Panc1 (cell line): ENCODE data around the gene FBXL15. TPM values are rescaled to one million over a fixed set of nuclear protein-coding genes. Genes with fewer than 3 reads are reported as not detected.

Source experiments
- ATAC-seq: fragments of 200-7000 bp; cut with Tn5 transposase; 2 replicates; pipeline ENCODE4 v1.9.1; 2020; ENCODE audit warnings: mild to moderate bottlenecking, moderate library complexity
- BruUV-seq: library from RNA; stranded (reverse); fragments of 400-500 nt; replicated peaks from 2 replicates; lab custom pipeline; 2021; lab: Mats Ljungman, UMichigan
- CTCF ChIA-PET: fragments of 300-600 bp; sonication (Branson Sonifier 250); formaldehyde crosslinking; loops from one replicate; lab custom pipeline; 2022; ENCODE audit warnings: antibody characterized with exemption; lab: Charles Lee
- POLR2A ChIA-PET: fragments of 300-600 bp; sonication (Branson Sonifier 250); formaldehyde crosslinking; loops from one replicate; lab custom pipeline; 2022; ENCODE audit warnings: antibody characterized with exemption; lab: Charles Lee
- DNase-seq: peaks from one replicate; pipeline ENCODE4 v3.0.0-alpha.2; 2010; ENCODE audit warnings: low read depth, low spot score
- H3K27ac ChIP-seq: 2 replicates; pipeline ENCODE4 v1.5.1; 2011; ENCODE audit warnings: mild to moderate bottlenecking, low read length, inconsistent platforms
- H3K27me3 ChIP-seq: fragments of 200-500 bp; sonication (Bioruptor generic); 2 replicates; pipeline ENCODE4 v1.6.0; 2014; ENCODE audit warnings: low read length, inconsistent platforms; ENCODE audit not compliant: control insufficient read depth, insufficient read depth
- H3K36me3 ChIP-seq: fragments of 200-500 bp; sonication (Bioruptor generic); 2 replicates; pipeline ENCODE4 v1.5.1; 2014; ENCODE audit warnings: inconsistent platforms, mild to moderate bottlenecking, low read length, moderate library complexity; ENCODE audit not compliant: control insufficient read depth, insufficient read depth
- H3K4me1 ChIP-seq: 2 replicates; pipeline ENCODE4 v1.5.1; 2011; ENCODE audit warnings: inconsistent platforms, mild to moderate bottlenecking, low read length, moderate library complexity; ENCODE audit not compliant: control insufficient read depth, insufficient read depth
- H3K4me3 ChIP-seq, 2 experiments: 2 replicates each; pipeline ENCODE4 v1.5.1; 2011 to 2012; ENCODE audit warnings: low read depth in 2 of 2, low read length in 2 of 2, mild to moderate bottlenecking in 2 of 2, inconsistent platforms in 1 of 2, moderate library complexity in 1 of 2
- H3K9me3 ChIP-seq: fragments of 200-500 bp; sonication (Bioruptor generic); 2 replicates; pipeline ENCODE4 v1.5.1; 2014; ENCODE audit warnings: low read depth, mild to moderate bottlenecking, inconsistent platforms, low read length, moderate library complexity; ENCODE audit not compliant: control insufficient read depth, insufficient read depth
- CTCF ChIP-seq: fragments of 450-650 bp; IDR thresholded peaks from 2 replicates; pipeline ENCODE4 v1.5.1; 2017; ENCODE audit warnings: mild to moderate bottlenecking
- POLR2AphosphoS5 ChIP-seq: IDR thresholded peaks from 2 replicates; pipeline ENCODE4 v1.6.1; 2012; ENCODE audit warnings: mild to moderate bottlenecking, low read depth, low read length, moderate library complexity
- REST ChIP-seq, 2 experiments: IDR thresholded peaks; 2 replicates each; pipeline ENCODE4 v1.6.1; 2011 to 2012; ENCODE audit warnings: low read depth in 2 of 2, control low read depth in 1 of 2, low read length in 1 of 2, mild to moderate bottlenecking in 1 of 2, moderate library complexity in 1 of 2; ENCODE audit not compliant: insufficient read depth in 1 of 2
- SIN3A ChIP-seq: IDR thresholded peaks from 2 replicates; pipeline ENCODE4 v1.6.1; 2012; ENCODE audit warnings: low read depth, mild to moderate bottlenecking, low read length, moderate library complexity, borderline replicate concordance; ENCODE audit not compliant: insufficient read depth
- TCF7L2 ChIP-seq: IDR thresholded peaks from 2 replicates; pipeline ENCODE4 v1.6.1; 2011; ENCODE audit warnings: mild to moderate bottlenecking, low read depth, low read length, inconsistent platforms
- in situ Hi-C: cut with HindIII; loops from 2 replicates; pipeline ENCODE4 v1.10.0; 2016; ENCODE audit warnings: low sequenced_read_pairs, low pct_unique_long_range_greater_than_20kb
- intact Hi-C: fragments of 100-400 bp; cut with micrococcal nuclease; formaldehyde crosslinking; loops from one replicate; pipeline ENCODE4 v1.10.0; 2022; ENCODE audit not compliant: unreplicated experiment
- total RNA-seq: library from RNA; stranded (reverse); gene quantifications from one replicate; pipeline ENCODE4 v1.2.1, GENCODE V29; 2021; ENCODE audit not compliant: unreplicated experiment

The FBXL15 gene
- total RNA-seq, 1 experiment from 2014 or later = 7.9 TPM

DNA sequence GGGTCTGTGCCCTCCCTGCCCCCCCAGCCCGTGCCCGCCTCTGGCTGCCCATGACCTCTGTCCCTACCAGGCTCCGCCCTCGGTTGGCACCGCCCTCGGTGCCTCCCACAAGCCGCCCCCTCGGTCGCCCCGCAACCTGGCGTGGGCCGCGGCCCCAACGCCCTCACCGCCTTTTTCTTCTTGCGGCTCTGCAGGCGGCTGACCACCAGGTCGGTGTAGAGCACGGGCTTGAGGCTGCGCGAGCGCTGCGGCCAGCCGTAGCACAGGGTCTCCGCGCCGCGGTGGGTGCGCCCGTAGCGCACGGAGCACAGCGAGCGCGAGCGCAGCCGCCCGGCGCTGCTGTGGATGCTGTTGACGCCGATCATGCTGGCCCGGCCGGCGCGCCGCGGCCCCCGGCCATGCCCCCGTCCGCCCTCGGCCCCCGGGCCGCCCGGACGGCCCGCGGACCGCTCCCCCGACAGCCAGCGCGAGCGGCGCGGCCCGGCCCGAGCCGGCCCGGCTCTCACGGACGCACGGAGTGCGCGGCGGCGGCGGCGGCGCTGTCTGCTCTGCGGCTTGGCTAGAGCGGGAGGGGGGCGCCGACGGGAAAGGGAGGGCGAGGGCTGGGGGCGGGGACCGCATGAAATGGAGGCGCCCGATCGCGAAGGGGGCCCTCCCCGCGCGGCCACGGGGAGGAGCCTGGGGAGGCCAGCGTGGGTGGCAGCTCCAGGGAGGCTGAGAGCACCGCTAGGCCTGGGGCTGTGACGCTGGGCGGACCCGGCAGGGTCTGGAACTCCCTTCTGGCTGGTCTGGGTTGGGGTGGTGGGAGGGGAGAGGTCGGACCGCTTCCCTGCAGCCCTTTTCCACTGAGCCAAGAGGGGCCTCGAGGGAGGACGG lies 11.7 kb upstream of the FBXL15 start:
- Histone ChIP-seq H3K27me3 (0 out of 2 replicates have a peak, but pooled peaks cover 2% of the 10 kb centered on the region), H3K27ac (no peak overlapping the region), H3K4me3 (peak overlapping the region; percentile 53 to 56), H3K36me3 (no peaks in the 10 kb centered on the region; the same call in 1 of the 2 replicates), H3K4me1 (peaks cover 8% of the 10 kb centered on the region), H3K9me3 (no peaks in the 10 kb centered on the region)
- no peak for DNase-seq
- POLR2A ChIA-PET = interaction anchor here (0.6 kb wide), 1 partner anchor 286 kb away, joined by 3 read pairs; no protein-coding TSS in a partner anchor
- CTCF ChIA-PET = interaction anchor here (0.6 to 1.4 kb wide), 2 partner anchors 12 to 60 kb away, joined by 3 to 7 read pairs; partner anchors contain the start of gene FBXL15
- intact Hi-C loops = no loop called here
- TF ChIP-seq SIN3A = no peak
- no peak for TF ChIP-seq TCF7L2
- TF ChIP-seq CTCF = no peak
- TF ChIP-seq POLR2AphosphoS5 = no peak
- TF ChIP-seq REST (IDR thresholded peaks at IDR 0.05; ENCODE audit: insufficient read depth in 1 of 2, low read depth in 2 of 2, low read length in 1 of 2) = no peak
- no TSS peak for BruUV-seq
- in situ Hi-C loops = no loop called here
- peak; percentile 51 for ATAC-seq

GRCh38 chr10:102409604-102410428 lies 10.8 kb upstream of the FBXL15 start:
- Histone ChIP-seq H3K36me3 (no peaks in the 10 kb centered on the region; the same call in 1 of the 2 replicates), H3K4me1 (peaks cover 8% of the 10 kb centered on the region), H3K9me3 (no peaks in the 10 kb centered on the region), H3K27me3 (0 out of 2 replicates have a peak, but pooled peaks cover 2% of the 10 kb centered on the region), H3K4me3 (peak overlapping the region; percentile 51 to 53), H3K27ac (peak overlapping the region; percentile 10; the same call in 1 of the 2 replicates)
- peak; percentile 26; the same call in 1 of the 2 replicates for ATAC-seq
- in situ Hi-C loops = no loop called here
- CTCF ChIA-PET = interaction anchor here (0.5 to 1.4 kb wide), 3 partner anchors 11 to 59 kb away, joined by 3 to 7 read pairs (median 4); partner anchors contain the start of gene FBXL15
- POLR2A ChIA-PET = interaction anchor here (0.6 to 1.2 kb wide), 4 partner anchors 12 to 287 kb away, joined by 3 to 12 read pairs (median 3); no protein-coding TSS in a partner anchor
- DNase-seq = no peak
- TF ChIP-seq POLR2AphosphoS5 (no peak), REST (IDR thresholded peaks at IDR 0.05; ENCODE audit: insufficient read depth in 1 of 2, low read depth in 2 of 2, low read length in 1 of 2) (no peak), TCF7L2 (no peak), SIN3A (no peak), CTCF (no peak)
- no TSS peak for BruUV-seq
- intact Hi-C loops = no loop called here
